AG20443 (cell line): ENCODE results near the gene PYGB.
A peak's percentile ranks its signal among the peaks of the same experiment; 100 is the strongest.

ENCODE experiments used
- DNase-seq: peaks from one replicate; pipeline ENCODE4 v3.0.0; 2012; ENCODE audit warnings: low spot score, mixed read lengths

Gene PYGB

DNA sequence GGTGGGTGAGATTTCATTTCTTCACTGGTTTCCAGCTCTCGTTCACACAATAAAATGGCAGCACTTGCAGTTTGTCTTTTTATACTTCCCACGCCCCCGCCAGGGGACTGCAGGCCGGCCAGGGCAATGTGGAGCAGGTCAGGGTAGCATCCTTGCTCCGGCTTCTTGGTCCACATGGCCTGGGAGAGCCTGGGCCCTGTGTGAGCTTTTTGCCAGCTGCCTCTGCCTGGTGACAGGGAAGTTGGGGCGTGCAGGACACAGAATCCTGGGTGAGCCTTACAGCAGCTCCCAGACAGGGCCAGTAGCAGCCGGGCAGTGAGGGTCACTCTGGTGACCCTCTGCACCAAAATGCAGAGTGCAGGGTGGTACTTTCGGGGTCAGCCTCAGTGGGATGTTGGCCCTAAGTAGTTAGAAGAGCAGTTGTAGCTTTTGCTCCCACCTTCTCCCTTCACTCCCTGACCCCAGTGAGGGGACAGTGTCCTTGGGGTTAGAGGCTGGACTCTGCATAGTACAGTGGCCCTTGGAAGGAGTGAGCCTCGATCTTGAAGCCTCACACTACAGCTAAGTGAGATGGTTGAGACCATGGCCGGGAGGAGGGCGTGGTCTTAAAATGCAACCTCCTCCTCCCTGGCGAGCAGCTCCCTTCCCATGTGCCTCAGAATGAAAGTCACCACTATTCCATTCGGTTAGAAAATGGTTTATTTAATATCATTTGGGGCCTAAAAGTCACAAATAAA is 23.8 kb downstream of the PYGB start:
- DNase-seq, result no peak

DNA sequence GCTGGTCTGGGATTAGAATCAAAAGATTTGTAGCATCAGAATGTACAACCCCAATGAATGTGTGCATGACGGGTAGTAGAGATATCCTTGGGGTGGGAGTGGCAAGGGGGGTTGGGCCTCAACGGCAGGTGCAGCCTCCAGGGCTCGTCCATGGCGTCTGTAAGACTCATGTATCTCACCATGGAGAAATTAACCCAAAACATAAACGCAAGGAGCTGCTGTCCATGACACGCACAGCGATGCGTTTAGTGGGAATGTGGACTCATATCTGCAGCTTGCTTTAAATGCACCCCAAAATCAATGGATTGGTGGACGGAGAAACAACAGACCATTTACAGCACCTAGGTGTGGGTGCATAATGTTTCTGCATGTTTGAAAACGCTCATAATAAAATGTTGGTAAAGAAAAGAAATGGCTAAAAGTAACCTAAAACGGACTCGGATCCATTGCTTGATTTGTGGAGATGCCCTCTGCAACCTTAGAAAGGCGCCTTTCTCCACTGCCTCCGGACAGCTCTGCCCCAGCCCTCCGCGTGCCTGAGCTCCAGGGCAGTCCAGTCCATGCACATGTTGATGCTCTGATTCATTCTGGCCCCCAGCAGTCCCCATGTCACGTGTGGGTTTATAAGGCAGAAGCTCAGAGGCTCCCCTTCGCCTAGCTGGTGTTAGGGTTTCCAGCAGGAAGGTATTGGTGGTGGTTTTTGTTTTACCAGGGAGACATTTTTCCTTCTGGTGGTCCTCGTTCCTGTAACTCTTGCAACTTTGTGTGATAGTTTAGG is 24.5 kb downstream of the PYGB start:
- DNase-seq, result peak; percentile 40

- DNase-seq, result no peak
Observed at GRCh38 chr20:25273046-25273445, 25.2 kb downstream of the PYGB start.

DNA sequence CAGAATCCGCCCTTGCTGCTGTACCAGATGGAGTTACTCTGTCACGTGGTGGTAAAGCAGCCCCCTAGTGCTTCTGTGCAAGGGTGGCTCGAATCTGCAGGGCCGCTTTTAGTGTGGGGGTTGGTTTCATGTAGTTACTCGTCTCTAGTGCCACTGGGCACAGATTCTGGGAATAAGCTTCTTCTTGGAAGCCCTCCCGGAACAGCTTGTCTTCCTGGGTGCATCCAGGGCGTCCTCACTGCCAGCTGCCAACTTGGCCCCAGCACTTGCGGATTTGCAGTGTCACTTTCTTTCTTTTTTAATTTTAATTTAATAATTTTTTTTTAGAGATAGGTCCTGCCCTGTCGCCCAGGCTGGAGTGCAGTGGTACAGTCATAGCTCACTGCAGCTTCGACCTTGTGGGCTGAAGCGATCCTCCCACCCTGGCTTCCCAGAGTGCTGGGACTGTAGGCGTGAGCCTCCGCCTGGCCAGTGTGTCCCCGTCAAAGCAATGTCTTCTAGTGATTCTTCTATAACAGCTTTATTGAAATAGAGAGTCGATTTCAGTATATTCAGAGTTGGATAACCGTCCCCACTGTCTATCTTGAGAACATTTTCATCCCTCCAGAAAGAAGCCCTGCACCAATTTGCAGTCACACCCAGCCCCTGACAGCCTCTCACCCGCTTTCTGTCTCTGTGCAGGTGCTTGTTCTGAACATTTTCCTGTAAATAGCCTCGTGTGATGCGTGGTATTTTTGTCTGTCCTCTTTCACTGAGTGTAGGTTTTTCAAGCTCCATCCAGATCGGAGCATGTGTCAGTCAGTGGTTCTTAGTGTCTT is 25.9 kb downstream of the PYGB start:
- no peak for DNase-seq

DNA sequence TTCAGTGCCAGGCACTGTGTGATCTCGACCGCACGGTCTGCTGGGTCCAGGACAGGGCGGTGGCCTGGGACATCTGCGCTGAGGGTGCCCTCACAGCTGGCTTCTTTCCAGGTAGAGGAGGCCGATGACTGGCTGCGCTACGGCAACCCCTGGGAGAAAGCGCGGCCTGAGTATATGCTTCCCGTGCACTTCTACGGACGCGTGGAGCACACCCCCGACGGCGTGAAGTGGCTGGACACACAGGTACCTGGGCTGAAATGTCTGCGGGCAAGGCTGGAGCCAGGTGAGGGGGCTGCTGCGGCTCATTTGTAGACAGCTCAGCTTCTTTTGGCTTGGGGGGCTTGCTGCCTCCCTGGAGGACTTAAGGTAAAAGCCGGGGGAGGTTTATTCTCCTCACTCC is 26.6 kb downstream of the PYGB start:
- DNase-seq, result no peak

GRCh38 chr20:25274891-25275812 is 27.3 kb downstream of the PYGB start:
- DNase-seq, result no peak

DNA sequence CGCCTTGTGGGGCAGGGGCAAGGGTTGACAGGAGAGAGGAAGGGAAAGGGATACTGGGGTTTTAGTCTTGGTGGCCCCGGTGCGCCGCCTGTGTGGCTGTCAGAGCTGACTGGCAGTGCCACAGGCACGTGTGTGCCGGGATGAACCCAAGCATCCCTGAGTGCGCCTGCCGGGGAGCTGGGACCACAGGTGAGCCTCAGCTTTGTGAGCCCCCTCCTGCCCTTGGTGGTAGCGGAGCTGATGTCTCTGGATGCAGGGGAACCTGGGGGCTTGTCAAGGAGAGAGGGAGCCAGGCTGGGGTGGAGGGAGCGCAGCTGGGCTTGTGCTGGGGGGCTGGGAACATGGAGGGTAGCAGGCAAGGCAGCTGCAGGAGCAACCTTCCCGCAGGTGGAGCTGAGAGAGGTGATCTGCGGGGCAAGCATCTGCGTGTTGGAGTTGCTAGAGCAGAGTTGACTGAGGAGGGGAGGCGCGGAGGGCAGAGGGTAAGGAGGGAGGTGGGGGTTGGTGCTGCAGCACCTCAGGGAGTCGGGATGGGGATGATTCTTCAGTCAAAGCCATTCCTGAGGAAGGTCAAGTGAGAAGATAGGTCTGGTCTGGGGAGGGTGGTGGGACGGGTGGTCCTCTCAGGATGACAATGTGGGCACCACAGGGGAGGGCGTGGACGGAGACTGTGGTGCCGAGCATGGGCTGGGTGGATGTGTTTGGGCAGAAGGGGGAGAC is 28.1 kb downstream of the PYGB start:
- no peak for DNase-seq

- no peak for DNase-seq
Observed at GRCh38 chr20:25276533-25277050, 28.7 kb downstream of the PYGB start.

- no peak for DNase-seq
Observed at GRCh38 chr20:25277051-25277801, 29.3 kb downstream of the PYGB start.

- no peak for DNase-seq
Observed at GRCh38 chr20:25277941-25278521, 30.1 kb downstream of the PYGB start.

GRCh38 chr20:25278636-25279361 is 30.9 kb downstream of the PYGB start:
- DNase-seq, result no peak

GRCh38 chr20:25279403-25279802 is 31.5 kb downstream of the PYGB start:
- DNase-seq, result no peak

DNA sequence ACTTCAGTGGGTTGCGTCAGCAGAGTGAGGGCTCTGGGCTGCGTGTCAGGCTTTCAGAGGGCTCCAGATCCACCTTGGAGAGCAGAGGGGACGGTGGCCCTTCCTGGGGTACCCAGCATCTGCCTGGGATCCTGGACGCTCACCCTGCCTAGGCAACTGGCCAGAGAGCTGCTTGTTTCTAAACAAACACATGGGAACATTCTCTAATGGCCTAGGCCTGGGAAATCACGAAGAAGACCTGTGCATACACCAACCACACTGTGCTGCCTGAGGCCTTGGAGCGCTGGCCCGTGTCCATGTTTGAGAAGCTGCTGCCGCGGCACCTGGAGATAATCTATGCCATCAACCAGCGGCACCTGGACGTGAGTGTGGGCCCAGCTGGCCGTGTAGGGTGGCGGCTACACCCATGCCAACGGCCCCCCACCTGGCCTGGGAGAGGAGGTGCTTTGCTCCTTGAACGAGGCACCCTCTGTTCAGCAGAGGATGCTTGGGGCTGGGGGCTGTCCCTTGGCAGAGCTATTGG is 32.2 kb downstream of the PYGB start:
- no peak for DNase-seq

DNA sequence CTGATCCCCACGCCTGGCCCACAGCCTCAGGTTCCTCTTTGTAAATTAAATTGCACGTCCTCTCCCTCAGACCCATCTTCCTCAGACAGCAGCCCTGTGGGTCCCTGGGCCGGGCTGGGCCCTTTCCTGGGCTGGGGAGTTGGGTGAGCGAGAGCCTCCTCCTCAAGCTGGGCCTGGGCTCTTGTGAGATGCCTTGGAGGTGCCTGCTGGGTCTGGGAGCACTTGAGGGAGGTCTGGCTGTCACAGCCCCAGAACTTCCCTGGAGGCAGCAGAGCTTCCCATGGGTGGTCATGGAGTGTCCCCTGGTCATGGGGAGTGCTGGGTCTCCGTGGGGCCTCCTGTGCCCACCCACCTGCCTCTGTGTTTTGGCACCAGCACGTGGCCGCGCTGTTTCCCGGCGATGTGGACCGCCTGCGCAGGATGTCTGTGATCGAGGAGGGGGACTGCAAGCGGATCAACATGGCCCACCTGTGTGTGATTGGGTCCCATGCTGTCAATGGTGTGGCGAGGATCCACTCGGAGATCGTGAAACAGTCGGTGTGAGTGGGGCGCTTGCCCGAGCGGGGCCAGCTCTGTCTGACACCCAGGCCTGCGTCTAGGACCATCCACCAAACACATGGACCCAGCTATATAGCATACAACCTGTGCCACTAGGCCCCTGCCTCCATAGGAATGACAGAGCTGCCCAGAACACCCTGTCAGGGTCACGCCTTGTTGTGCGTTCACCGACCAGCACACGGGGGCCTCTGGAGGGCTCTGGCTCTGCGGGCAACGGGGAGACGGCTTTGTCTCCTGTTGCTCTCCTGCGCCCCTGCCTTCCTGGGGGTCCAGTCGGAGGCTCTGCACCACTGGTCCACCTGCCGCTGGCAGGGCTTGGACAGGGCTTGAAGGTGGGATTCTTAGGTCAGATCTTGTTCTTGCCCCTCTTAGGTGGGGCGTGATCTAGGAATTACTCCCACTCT is 33.0 kb downstream of the PYGB start:
- DNase-seq, result no peak

DNA sequence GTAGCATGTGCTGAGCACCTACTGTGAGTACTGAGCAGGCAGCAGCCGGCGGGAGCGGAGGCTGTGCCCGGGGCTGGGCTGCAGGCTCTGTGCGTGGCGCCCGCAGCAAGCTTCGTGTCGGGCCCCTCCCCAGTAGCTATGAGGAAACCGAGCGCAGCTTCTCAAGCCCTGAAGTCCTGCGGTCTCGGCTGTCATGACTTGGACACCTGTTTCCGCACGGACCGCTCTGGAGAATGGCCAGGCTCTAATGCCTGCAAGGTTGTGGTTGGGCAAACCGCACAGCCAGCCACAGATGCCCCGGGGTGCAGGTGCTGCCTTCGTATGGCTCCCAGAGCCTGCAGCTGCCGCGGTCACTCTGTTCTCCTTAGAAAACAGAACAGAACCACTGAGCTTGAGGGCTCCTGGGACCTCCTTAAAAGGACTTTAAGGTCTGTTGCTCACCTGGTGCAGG is 33.7 kb downstream of the PYGB start:
- DNase-seq, result no peak

DNA sequence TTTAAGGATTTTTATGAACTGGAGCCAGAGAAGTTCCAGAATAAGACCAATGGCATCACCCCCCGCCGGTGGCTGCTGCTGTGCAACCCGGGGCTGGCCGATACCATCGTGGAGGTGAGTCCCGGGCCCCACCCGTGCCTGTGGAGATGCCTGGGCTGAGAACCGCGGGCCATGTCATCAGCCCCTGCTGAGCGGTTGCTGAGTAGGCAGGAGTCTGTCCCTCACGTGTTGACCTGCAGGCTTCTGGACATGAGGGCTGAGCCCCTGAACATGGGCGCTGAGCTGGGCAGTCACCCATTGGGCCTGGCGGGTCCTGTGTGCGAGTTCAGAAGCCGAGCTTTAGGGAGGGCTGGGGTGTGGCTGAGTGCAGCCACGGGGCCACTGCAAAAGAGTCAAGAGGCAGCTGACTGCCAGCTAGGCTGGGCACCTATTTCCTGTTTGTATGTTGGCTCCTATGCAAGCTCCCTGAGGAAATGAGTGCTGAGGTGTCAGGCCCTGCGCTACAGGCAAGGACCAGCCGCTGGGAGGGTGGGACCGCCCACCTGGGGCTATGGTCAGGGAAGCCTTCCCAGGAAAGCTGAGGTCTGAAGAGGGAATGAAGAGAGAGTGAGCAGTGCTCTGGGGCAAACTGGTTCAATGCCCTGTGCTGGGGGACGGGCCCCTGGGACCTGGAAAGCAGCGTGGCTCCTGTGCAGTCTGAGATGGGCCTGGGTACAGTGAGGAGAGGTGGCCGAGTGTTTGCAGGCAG is 34.3 kb downstream of the PYGB start:
- no peak for DNase-seq

GRCh38 chr20:25282796-25283195 is 34.9 kb downstream of the PYGB start:
- no peak for DNase-seq
